GM23338 (cell line): ENCODE data around the gene HSPA12A. TPM values are rescaled to one million over a fixed set of nuclear protein-coding genes. Genes with fewer than 3 reads are reported as not detected.

Experiments used
- ATAC-seq: fragments of 200-7000 bp; cut with Tn5 transposase; 3 replicates; pipeline ENCODE4 v1.9.1; 2020
- DNase-seq: peaks from one replicate; pipeline ENCODE4 v3.0.0-alpha.2; 2015; ENCODE audit warnings: low spot score
- H2AFZ ChIP-seq: fragments of 200-600 bp; sonication (generic); 2 replicates; pipeline ENCODE4 v1.8.0; 2016; ENCODE audit warnings: antibody characterized with exemption, mild to moderate bottlenecking, moderate library complexity
- H3F3A ChIP-seq: fragments of 200-600 bp; sonication (generic); replicated peaks from 2 replicates; pipeline ENCODE4 v1.8.0; 2017; ENCODE audit warnings: antibody characterized with exemption, mixed run types, low read depth
- H3K27ac ChIP-seq: fragments of 200-600 bp; sonication (generic); 2 replicates; pipeline ENCODE4 v1.6.1; 2016; ENCODE audit warnings: low read depth
- H3K27me3 ChIP-seq: fragments of 200-600 bp; sonication (generic); 2 replicates; pipeline ENCODE4 v1.8.0; 2016; ENCODE audit warnings: mild to moderate bottlenecking, mixed run types, moderate library complexity; ENCODE audit not compliant: insufficient read depth
- H3K36me3 ChIP-seq: fragments of 200-600 bp; sonication (generic); 2 replicates; pipeline ENCODE4 v1.8.0; 2016; ENCODE audit warnings: mild to moderate bottlenecking; ENCODE audit not compliant: insufficient read depth
- H3K4me1 ChIP-seq: fragments of 200-600 bp; sonication (generic); 2 replicates; pipeline ENCODE4 v1.8.0; 2016; ENCODE audit warnings: mild to moderate bottlenecking, moderate library complexity; ENCODE audit not compliant: insufficient read depth
- H3K4me2 ChIP-seq: fragments of 200-600 bp; sonication (generic); 2 replicates; pipeline ENCODE4 v1.7.1; 2017; ENCODE audit warnings: mixed run types
- H3K4me3 ChIP-seq: fragments of 200-600 bp; sonication (generic); 2 replicates; pipeline ENCODE4 v1.6.1; 2016; ENCODE audit warnings: mixed run types
- H3K79me2 ChIP-seq: fragments of 200-600 bp; sonication (generic); replicated peaks from 2 replicates; pipeline ENCODE4 v1.8.0; 2017; ENCODE audit warnings: mild to moderate bottlenecking; ENCODE audit not compliant: insufficient read depth
- H3K9me2 ChIP-seq: fragments of 200-600 bp; sonication (generic); 2 replicates; pipeline ENCODE4 v1.8.0; 2017; ENCODE audit not compliant: insufficient read depth
- H4K20me1 ChIP-seq: fragments of 200-600 bp; sonication (generic); replicated peaks from 2 replicates; pipeline ENCODE4 v1.8.0; 2017; ENCODE audit warnings: mild to moderate bottlenecking; ENCODE audit not compliant: insufficient read depth
- H3K27ac Mint-ChIP-seq: 2 replicates; pipeline ENCODE4 v1.8.0; 2020; ENCODE audit warnings: inconsistent platforms, mild to moderate bottlenecking, moderate library complexity, mixed read lengths
- H3K27me3 Mint-ChIP-seq: 3 replicates; pipeline ENCODE4 v1.8.0; 2022; ENCODE audit warnings: low read depth, mild to moderate bottlenecking, moderate library complexity, mixed read lengths, inconsistent platforms; ENCODE audit not compliant: insufficient read depth, poor library complexity
- H3K36me3 Mint-ChIP-seq: 3 replicates; pipeline ENCODE4 v1.8.0; 2021; ENCODE audit warnings: low read depth, mild to moderate bottlenecking, inconsistent platforms, moderate library complexity, mixed read lengths
- H3K4me1 Mint-ChIP-seq: 3 replicates; pipeline ENCODE4 v1.8.0; 2020; ENCODE audit warnings: mild to moderate bottlenecking, inconsistent platforms, mixed read lengths
- H3K4me3 Mint-ChIP-seq: 3 replicates; pipeline ENCODE4 v1.8.0; 2021; ENCODE audit warnings: moderate library complexity, mild to moderate bottlenecking, inconsistent platforms, mixed read lengths
- H3K9me3 Mint-ChIP-seq: 3 replicates; pipeline ENCODE4 v1.8.0; 2020; ENCODE audit warnings: moderate library complexity, mild to moderate bottlenecking, inconsistent platforms, mixed read lengths
- CREB1 ChIP-seq: fragments of 250-450 bp; sonication (Bioruptor Pico); IDR thresholded peaks from 2 replicates; pipeline ENCODE4 v1.5.0; 2020; ENCODE audit warnings: low read depth, mild to moderate bottlenecking, moderate library complexity
- EZH2phosphoT487 ChIP-seq: fragments of 200-600 bp; sonication (generic); IDR thresholded peaks from one replicate; pipeline ENCODE4 v1.8.1; 2018; ENCODE audit warnings: antibody characterized with exemption; ENCODE audit not compliant: unreplicated experiment
- JUNB ChIP-seq: IDR thresholded peaks from one replicate; pipeline ENCODE4 v1.6.1; 2016; ENCODE audit warnings: antibody characterized with exemption; ENCODE audit not compliant: unreplicated experiment
- POLR2AphosphoS5 ChIP-seq: IDR thresholded peaks from 2 replicates; pipeline ENCODE4 v1.6.1; 2016; ENCODE audit warnings: antibody characterized with exemption, low read depth
- ZNF114 ChIP-seq: fragments of 250-450 bp; sonication (Bioruptor Pico); IDR thresholded peaks from 2 replicates; pipeline ENCODE4 v1.5.0; 2020; ENCODE audit warnings: mild to moderate bottlenecking, moderate library complexity
- polyA plus RNA-seq: library from polyadenylated mRNA; unstranded; fragments of >200 nt; fragmentation: Nextera tagmentation; extraction: Ambion mirVana; gene quantifications from 2 replicates; pipeline ENCODE4 v1.2.1, GENCODE V29; 2016
- total RNA-seq: library from RNA; depleted of rRNA; stranded (reverse); fragments of >200 nt; shearing (Covaris generic); gene quantifications from 2 replicates; pipeline ENCODE4 v1.2.3, GENCODE V29; 2014
- TF ChIP-seq, protein P1 (sequence below): IDR thresholded peaks from one replicate; pipeline ENCODE4 v1.6.1; 2018; ENCODE audit warnings: antibody characterized with exemption; ENCODE audit not compliant: unreplicated experiment
- TF ChIP-seq, protein P2 (sequence below), 2 experiments: fragments of 200-600 bp in 1 of 2; sonication (generic) in 1 of 2; conservative IDR thresholded peaks; 2 replicates each; pipeline versions ENCODE4 v1.5.1 to v1.6.1; 2016 to 2017; ENCODE audit warnings: antibody characterized with exemption in 2 of 2, low read depth in 2 of 2, mild to moderate bottlenecking in 2 of 2, moderate library complexity in 1 of 2
- TF ChIP-seq, protein P3 (sequence below): IDR thresholded peaks from 2 replicates; pipeline ENCODE4 v1.6.1; 2016; ENCODE audit warnings: antibody characterized with exemption
- TF ChIP-seq, protein P4 (sequence below): fragments of 250-450 bp; sonication (Bioruptor Pico); IDR thresholded peaks from 2 replicates; pipeline ENCODE4 v1.5.0; 2020; ENCODE audit warnings: mild to moderate bottlenecking, moderate library complexity

Gene HSPA12A
- total and polyA plus RNA-seq, 2 experiments from 2014 or later: 4.4 to 6.3 TPM

DNA sequence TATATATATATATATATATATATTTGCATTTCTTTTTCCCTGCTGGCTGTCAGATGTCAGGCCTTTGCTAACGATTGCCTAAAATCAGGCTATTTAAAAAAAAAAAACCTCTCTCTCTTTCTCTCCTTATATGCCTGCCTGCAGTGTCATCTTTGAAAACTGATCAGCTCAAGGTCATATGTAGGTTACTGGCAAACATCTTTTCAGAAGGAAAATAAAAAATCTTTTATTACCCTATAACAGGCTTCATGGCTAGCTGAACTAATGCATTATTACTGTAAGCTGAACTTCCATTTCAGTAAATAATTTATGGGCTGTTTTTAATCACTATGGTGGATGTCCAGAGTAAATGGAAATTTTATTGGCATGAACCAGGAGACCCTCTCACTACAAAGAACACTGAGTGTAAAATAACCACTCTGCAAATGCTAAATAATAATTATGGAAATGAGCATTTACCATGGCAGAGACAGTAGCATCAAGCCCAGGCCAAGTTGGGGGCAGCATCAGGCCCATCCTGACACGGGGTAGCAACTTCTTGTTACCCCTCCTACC lies 29.3 kb downstream of the HSPA12A start:
- no peak overlapping the region for H2AFZ ChIP-seq
- no peaks in the 10 kb centered on the region for H3K79me2 ChIP-seq
- no peak overlapping the region for H3K4me2 ChIP-seq
- no peak overlapping the region for H3K27ac ChIP-seq
- ATAC-seq (no peak), DNase-seq (no peak)
- Mint-ChIP-seq H3K9me3 (no peaks in the 10 kb centered on the region), H3K27ac (no peak overlapping the region), H3K27me3 (no peaks in the 10 kb centered on the region), H3K4me1 (no peaks in the 10 kb centered on the region), H3K36me3 (no peaks in the 10 kb centered on the region), H3K4me3 (no peak overlapping the region)
- TF ChIP-seq, protein P1, sequence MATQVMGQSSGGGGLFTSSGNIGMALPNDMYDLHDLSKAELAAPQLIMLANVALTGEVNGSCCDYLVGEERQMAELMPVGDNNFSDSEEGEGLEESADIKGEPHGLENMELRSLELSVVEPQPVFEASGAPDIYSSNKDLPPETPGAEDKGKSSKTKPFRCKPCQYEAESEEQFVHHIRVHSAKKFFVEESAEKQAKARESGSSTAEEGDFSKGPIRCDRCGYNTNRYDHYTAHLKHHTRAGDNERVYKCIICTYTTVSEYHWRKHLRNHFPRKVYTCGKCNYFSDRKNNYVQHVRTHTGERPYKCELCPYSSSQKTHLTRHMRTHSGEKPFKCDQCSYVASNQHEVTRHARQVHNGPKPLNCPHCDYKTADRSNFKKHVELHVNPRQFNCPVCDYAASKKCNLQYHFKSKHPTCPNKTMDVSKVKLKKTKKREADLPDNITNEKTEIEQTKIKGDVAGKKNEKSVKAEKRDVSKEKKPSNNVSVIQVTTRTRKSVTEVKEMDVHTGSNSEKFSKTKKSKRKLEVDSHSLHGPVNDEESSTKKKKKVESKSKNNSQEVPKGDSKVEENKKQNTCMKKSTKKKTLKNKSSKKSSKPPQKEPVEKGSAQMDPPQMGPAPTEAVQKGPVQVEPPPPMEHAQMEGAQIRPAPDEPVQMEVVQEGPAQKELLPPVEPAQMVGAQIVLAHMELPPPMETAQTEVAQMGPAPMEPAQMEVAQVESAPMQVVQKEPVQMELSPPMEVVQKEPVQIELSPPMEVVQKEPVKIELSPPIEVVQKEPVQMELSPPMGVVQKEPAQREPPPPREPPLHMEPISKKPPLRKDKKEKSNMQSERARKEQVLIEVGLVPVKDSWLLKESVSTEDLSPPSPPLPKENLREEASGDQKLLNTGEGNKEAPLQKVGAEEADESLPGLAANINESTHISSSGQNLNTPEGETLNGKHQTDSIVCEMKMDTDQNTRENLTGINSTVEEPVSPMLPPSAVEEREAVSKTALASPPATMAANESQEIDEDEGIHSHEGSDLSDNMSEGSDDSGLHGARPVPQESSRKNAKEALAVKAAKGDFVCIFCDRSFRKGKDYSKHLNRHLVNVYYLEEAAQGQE: no peak
- TF ChIP-seq ZNF114 (CRISPR knock-in tag) (no peak), CREB1 (no peak), JUNB (no peak), POLR2AphosphoS5 (no peak)
- TF ChIP-seq, protein P2, sequence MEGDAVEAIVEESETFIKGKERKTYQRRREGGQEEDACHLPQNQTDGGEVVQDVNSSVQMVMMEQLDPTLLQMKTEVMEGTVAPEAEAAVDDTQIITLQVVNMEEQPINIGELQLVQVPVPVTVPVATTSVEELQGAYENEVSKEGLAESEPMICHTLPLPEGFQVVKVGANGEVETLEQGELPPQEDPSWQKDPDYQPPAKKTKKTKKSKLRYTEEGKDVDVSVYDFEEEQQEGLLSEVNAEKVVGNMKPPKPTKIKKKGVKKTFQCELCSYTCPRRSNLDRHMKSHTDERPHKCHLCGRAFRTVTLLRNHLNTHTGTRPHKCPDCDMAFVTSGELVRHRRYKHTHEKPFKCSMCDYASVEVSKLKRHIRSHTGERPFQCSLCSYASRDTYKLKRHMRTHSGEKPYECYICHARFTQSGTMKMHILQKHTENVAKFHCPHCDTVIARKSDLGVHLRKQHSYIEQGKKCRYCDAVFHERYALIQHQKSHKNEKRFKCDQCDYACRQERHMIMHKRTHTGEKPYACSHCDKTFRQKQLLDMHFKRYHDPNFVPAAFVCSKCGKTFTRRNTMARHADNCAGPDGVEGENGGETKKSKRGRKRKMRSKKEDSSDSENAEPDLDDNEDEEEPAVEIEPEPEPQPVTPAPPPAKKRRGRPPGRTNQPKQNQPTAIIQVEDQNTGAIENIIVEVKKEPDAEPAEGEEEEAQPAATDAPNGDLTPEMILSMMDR (conservative IDR thresholded peaks at IDR 0.05; ENCODE audit: low read depth in 2 of 2): no peak
- no peaks in the 10 kb centered on the region for H3K27me3 ChIP-seq
- no peak overlapping the region for H3K4me3 ChIP-seq
- no peaks in the 10 kb centered on the region for H3K36me3 ChIP-seq
- H4K20me1 ChIP-seq: no peaks in the 10 kb centered on the region
- no peaks in the 10 kb centered on the region for H3K4me1 ChIP-seq
- H3K9me2 ChIP-seq: no peaks in the 10 kb centered on the region
- H3F3A ChIP-seq: no peaks in the 10 kb centered on the region

GRCh38 chr10:116712519-116712918 lies 29.8 kb downstream of the HSPA12A start:
- Histone ChIP-seq H3K27me3 (no peaks in the 10 kb centered on the region), H3K4me1 (peaks cover 2% of the 10 kb centered on the region; the same call in 1 of the 2 replicates), H3F3A (no peaks in the 10 kb centered on the region), H3K9me2 (no peaks in the 10 kb centered on the region), H3K4me2 (no peak overlapping the region), H4K20me1 (no peaks in the 10 kb centered on the region), H3K4me3 (no peak overlapping the region), H3K36me3 (no peaks in the 10 kb centered on the region), H3K79me2 (no peaks in the 10 kb centered on the region), H3K27ac (no peak overlapping the region), H2AFZ (no peak overlapping the region)
- ATAC-seq (no peak), DNase-seq (no peak)
- Mint-ChIP-seq H3K4me1 (peaks cover 3% of the 10 kb centered on the region), H3K27ac (no peak overlapping the region), H3K9me3 (no peaks in the 10 kb centered on the region), H3K27me3 (no peaks in the 10 kb centered on the region), H3K4me3 (no peak overlapping the region), H3K36me3 (no peaks in the 10 kb centered on the region)
- TF ChIP-seq ZNF114 (CRISPR knock-in tag) (no peak), POLR2AphosphoS5 (no peak), EZH2phosphoT487 (no peak), CREB1 (no peak)
- TF ChIP-seq, protein P3, sequence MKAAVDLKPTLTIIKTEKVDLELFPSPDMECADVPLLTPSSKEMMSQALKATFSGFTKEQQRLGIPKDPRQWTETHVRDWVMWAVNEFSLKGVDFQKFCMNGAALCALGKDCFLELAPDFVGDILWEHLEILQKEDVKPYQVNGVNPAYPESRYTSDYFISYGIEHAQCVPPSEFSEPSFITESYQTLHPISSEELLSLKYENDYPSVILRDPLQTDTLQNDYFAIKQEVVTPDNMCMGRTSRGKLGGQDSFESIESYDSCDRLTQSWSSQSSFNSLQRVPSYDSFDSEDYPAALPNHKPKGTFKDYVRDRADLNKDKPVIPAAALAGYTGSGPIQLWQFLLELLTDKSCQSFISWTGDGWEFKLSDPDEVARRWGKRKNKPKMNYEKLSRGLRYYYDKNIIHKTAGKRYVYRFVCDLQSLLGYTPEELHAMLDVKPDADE: no peak
- TF ChIP-seq, protein P4, sequence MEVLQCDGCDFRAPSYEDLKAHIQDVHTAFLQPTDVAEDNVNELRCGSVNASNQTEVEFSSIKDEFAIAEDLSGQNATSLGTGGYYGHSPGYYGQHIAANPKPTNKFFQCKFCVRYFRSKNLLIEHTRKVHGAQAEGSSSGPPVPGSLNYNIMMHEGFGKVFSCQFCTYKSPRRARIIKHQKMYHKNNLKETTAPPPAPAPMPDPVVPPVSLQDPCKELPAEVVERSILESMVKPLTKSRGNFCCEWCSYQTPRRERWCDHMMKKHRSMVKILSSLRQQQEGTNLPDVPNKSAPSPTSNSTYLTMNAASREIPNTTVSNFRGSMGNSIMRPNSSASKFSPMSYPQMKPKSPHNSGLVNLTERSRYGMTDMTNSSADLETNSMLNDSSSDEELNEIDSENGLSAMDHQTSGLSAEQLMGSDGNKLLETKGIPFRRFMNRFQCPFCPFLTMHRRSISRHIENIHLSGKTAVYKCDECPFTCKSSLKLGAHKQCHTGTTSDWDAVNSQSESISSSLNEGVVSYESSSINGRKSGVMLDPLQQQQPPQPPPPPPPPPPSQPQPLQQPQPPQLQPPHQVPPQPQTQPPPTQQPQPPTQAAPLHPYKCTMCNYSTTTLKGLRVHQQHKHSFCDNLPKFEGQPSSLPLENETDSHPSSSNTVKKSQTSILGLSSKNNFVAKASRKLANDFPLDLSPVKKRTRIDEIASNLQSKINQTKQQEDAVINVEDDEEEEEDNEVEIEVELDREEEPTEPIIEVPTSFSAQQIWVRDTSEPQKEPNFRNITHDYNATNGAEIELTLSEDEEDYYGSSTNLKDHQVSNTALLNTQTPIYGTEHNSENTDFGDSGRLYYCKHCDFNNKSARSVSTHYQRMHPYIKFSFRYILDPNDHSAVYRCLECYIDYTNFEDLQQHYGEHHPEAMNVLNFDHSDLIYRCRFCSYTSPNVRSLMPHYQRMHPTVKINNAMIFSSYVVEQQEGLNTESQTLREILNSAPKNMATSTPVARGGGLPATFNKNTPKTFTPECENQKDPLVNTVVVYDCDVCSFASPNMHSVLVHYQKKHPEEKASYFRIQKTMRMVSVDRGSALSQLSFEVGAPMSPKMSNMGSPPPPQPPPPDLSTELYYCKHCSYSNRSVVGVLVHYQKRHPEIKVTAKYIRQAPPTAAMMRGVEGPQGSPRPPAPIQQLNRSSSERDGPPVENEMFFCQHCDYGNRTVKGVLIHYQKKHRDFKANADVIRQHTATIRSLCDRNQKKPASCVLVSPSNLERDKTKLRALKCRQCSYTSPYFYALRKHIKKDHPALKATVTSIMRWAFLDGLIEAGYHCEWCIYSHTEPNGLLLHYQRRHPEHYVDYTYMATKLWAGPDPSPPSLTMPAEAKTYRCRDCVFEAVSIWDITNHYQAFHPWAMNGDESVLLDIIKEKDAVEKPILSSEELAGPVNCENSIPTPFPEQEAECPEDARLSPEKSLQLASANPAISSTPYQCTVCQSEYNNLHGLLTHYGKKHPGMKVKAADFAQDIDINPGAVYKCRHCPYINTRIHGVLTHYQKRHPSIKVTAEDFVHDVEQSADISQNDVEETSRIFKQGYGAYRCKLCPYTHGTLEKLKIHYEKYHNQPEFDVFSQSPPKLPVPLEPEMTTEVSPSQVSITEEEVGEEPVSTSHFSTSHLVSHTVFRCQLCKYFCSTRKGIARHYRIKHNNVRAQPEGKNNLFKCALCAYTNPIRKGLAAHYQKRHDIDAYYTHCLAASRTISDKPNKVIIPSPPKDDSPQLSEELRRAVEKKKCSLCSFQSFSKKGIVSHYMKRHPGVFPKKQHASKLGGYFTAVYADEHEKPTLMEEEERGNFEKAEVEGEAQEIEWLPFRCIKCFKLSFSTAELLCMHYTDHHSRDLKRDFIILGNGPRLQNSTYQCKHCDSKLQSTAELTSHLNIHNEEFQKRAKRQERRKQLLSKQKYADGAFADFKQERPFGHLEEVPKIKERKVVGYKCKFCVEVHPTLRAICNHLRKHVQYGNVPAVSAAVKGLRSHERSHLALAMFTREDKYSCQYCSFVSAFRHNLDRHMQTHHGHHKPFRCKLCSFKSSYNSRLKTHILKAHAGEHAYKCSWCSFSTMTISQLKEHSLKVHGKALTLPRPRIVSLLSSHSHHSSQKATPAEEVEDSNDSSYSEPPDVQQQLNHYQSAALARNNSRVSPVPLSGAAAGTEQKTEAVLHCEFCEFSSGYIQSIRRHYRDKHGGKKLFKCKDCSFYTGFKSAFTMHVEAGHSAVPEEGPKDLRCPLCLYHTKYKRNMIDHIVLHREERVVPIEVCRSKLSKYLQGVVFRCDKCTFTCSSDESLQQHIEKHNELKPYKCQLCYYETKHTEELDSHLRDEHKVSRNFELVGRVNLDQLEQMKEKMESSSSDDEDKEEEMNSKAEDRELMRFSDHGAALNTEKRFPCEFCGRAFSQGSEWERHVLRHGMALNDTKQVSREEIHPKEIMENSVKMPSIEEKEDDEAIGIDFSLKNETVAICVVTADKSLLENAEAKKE (CRISPR knock-in tag): no peak
